GM23338 (cell line): Measurements from ENCODE around the gene SLC25A18. TPM values are rescaled to one million over a fixed set of nuclear protein-coding genes. Genes with fewer than 3 reads are reported as not detected.

ENCODE experiments used
- ATAC-seq: fragments of 200-7000 bp; cut with Tn5 transposase; 3 replicates; pipeline ENCODE4 v1.9.1; 2020
- DNase-seq: peaks from one replicate; pipeline ENCODE4 v3.0.0-alpha.2; 2015; ENCODE audit warnings: low spot score
- H2AFZ ChIP-seq: fragments of 200-600 bp; sonication (generic); 2 replicates; pipeline ENCODE4 v1.8.0; 2016; ENCODE audit warnings: antibody characterized with exemption, mild to moderate bottlenecking, moderate library complexity
- H3F3A ChIP-seq: fragments of 200-600 bp; sonication (generic); replicated peaks from 2 replicates; pipeline ENCODE4 v1.8.0; 2017; ENCODE audit warnings: antibody characterized with exemption, mixed run types, low read depth
- H3K27ac ChIP-seq: fragments of 200-600 bp; sonication (generic); 2 replicates; pipeline ENCODE4 v1.6.1; 2016; ENCODE audit warnings: low read depth
- H3K27me3 ChIP-seq: fragments of 200-600 bp; sonication (generic); 2 replicates; pipeline ENCODE4 v1.8.0; 2016; ENCODE audit warnings: mild to moderate bottlenecking, mixed run types, moderate library complexity; ENCODE audit not compliant: insufficient read depth
- H3K36me3 ChIP-seq: fragments of 200-600 bp; sonication (generic); 2 replicates; pipeline ENCODE4 v1.8.0; 2016; ENCODE audit warnings: mild to moderate bottlenecking; ENCODE audit not compliant: insufficient read depth
- H3K4me1 ChIP-seq: fragments of 200-600 bp; sonication (generic); 2 replicates; pipeline ENCODE4 v1.8.0; 2016; ENCODE audit warnings: mild to moderate bottlenecking, moderate library complexity; ENCODE audit not compliant: insufficient read depth
- H3K4me2 ChIP-seq: fragments of 200-600 bp; sonication (generic); 2 replicates; pipeline ENCODE4 v1.7.1; 2017; ENCODE audit warnings: mixed run types
- H3K4me3 ChIP-seq: fragments of 200-600 bp; sonication (generic); 2 replicates; pipeline ENCODE4 v1.6.1; 2016; ENCODE audit warnings: mixed run types
- H3K79me2 ChIP-seq: fragments of 200-600 bp; sonication (generic); replicated peaks from 2 replicates; pipeline ENCODE4 v1.8.0; 2017; ENCODE audit warnings: mild to moderate bottlenecking; ENCODE audit not compliant: insufficient read depth
- H3K9me2 ChIP-seq: fragments of 200-600 bp; sonication (generic); 2 replicates; pipeline ENCODE4 v1.8.0; 2017; ENCODE audit not compliant: insufficient read depth
- H4K20me1 ChIP-seq: fragments of 200-600 bp; sonication (generic); replicated peaks from 2 replicates; pipeline ENCODE4 v1.8.0; 2017; ENCODE audit warnings: mild to moderate bottlenecking; ENCODE audit not compliant: insufficient read depth
- H3K27ac Mint-ChIP-seq: 2 replicates; pipeline ENCODE4 v1.8.0; 2020; ENCODE audit warnings: inconsistent platforms, mild to moderate bottlenecking, moderate library complexity, mixed read lengths
- H3K27me3 Mint-ChIP-seq: 3 replicates; pipeline ENCODE4 v1.8.0; 2022; ENCODE audit warnings: low read depth, mild to moderate bottlenecking, moderate library complexity, mixed read lengths, inconsistent platforms; ENCODE audit not compliant: insufficient read depth, poor library complexity
- H3K36me3 Mint-ChIP-seq: 3 replicates; pipeline ENCODE4 v1.8.0; 2021; ENCODE audit warnings: low read depth, mild to moderate bottlenecking, inconsistent platforms, moderate library complexity, mixed read lengths
- H3K4me1 Mint-ChIP-seq: 3 replicates; pipeline ENCODE4 v1.8.0; 2020; ENCODE audit warnings: mild to moderate bottlenecking, inconsistent platforms, mixed read lengths
- H3K4me3 Mint-ChIP-seq: 3 replicates; pipeline ENCODE4 v1.8.0; 2021; ENCODE audit warnings: moderate library complexity, mild to moderate bottlenecking, inconsistent platforms, mixed read lengths
- H3K9me3 Mint-ChIP-seq: 3 replicates; pipeline ENCODE4 v1.8.0; 2020; ENCODE audit warnings: moderate library complexity, mild to moderate bottlenecking, inconsistent platforms, mixed read lengths
- CREB1 ChIP-seq: fragments of 250-450 bp; sonication (Bioruptor Pico); IDR thresholded peaks from 2 replicates; pipeline ENCODE4 v1.5.0; 2020; ENCODE audit warnings: low read depth, mild to moderate bottlenecking, moderate library complexity
- NANOG ChIP-seq: IDR thresholded peaks from 2 replicates; pipeline ENCODE4 v1.6.1; 2016; ENCODE audit warnings: antibody characterized with exemption, borderline replicate concordance
- STAT1 ChIP-seq: IDR thresholded peaks from one replicate; pipeline ENCODE4 v1.6.1; 2016; ENCODE audit warnings: antibody characterized with exemption; ENCODE audit not compliant: unreplicated experiment
- ZNF114 ChIP-seq: fragments of 250-450 bp; sonication (Bioruptor Pico); IDR thresholded peaks from 2 replicates; pipeline ENCODE4 v1.5.0; 2020; ENCODE audit warnings: mild to moderate bottlenecking, moderate library complexity
- ZNF331 ChIP-seq: fragments of 250-450 bp; sonication (Bioruptor Pico); IDR thresholded peaks from 2 replicates; pipeline ENCODE4 v1.5.0; 2020; ENCODE audit warnings: low read depth, mild to moderate bottlenecking, moderate library complexity
- polyA plus RNA-seq: library from polyadenylated mRNA; unstranded; fragments of >200 nt; fragmentation: Nextera tagmentation; extraction: Ambion mirVana; gene quantifications from 2 replicates; pipeline ENCODE4 v1.2.1, GENCODE V29; 2016
- total RNA-seq: library from RNA; depleted of rRNA; stranded (reverse); fragments of >200 nt; shearing (Covaris generic); gene quantifications from 2 replicates; pipeline ENCODE4 v1.2.3, GENCODE V29; 2014
- TF ChIP-seq, protein P1 (sequence below): IDR thresholded peaks from one replicate; pipeline ENCODE4 v1.6.1; 2018; ENCODE audit warnings: antibody characterized with exemption; ENCODE audit not compliant: unreplicated experiment
- TF ChIP-seq, protein P2 (sequence below): IDR thresholded peaks from 2 replicates; pipeline ENCODE4 v1.6.1; 2016; ENCODE audit warnings: antibody characterized with exemption
- TF ChIP-seq, protein P3 (sequence below), 2 experiments: fragments of 200-600 bp in 1 of 2; sonication (generic) in 1 of 2; conservative IDR thresholded peaks; 2 replicates each; pipeline versions ENCODE4 v1.5.1 to v1.6.1; 2016 to 2017; ENCODE audit warnings: antibody characterized with exemption in 2 of 2, low read depth in 2 of 2, mild to moderate bottlenecking in 2 of 2, moderate library complexity in 1 of 2

The SLC25A18 gene
- total and polyA plus RNA-seq, 2 experiments from 2014 or later = 1.2 to 1.9 TPM

DNA sequence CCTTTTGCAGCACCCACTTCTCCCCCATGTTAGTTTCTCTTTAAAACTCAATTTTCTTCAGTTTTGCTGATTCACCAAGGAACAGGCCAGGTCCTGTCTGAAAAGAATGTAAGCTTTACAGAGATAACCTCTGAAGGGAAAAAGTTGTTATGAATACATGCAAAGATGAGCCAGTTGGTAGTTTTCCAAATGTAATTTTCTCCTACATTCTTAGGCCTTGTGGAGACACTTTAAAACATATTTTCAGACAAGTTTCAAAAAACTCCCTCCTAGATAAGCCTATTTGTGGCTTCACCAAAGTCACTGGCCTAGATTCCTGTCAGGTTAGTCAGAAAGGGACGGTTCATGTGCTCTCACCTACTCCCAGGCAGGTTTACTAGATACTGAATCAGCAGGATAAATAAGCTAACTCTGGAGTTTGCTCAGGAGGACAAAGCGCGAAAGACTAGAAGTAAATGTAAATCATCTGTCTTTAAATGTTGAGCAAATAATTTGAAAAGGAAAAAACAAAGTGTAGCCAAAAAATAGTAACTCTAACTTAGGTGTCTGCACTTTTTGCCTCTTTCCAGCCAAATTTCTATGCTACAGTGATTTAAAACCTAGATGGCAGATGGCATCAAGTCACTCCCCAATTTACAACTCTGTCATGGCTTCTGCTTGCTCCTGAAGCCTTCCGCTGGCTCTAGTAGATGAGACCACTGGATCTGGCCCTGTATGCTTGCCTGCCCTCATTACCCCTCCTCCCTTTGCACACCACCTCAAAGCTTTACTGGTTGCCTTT is 70.1 kb downstream of the SLC25A18 start:
- Mint-ChIP-seq H3K27me3 (peaks cover 2% of the 10 kb centered on the region), H3K4me1 (peaks cover 12% of the 10 kb centered on the region), H3K36me3 (no peaks in the 10 kb centered on the region), H3K4me3 (no peak overlapping the region), H3K9me3 (no peaks in the 10 kb centered on the region), H3K27ac (peak overlapping the region; percentile 34)
- ATAC-seq = no peak
- Histone ChIP-seq H4K20me1 (no peaks in the 10 kb centered on the region), H3K4me1 (peaks cover 4% of the 10 kb centered on the region), H3K79me2 (peaks cover under 1% of the 10 kb centered on the region), H3K27ac (peak overlapping the region; percentile 35; the same call in 1 of the 2 replicates), H3K4me3 (no peak overlapping the region), H3F3A (peaks cover 10% of the 10 kb centered on the region; the same call in 1 of the 2 replicates), H2AFZ (no peak overlapping the region; the same call in 1 of the 2 replicates), H3K27me3 (no peaks in the 10 kb centered on the region), H3K36me3 (no peaks in the 10 kb centered on the region), H3K4me2 (no peak overlapping the region), H3K9me2 (no peaks in the 10 kb centered on the region)
- DNase-seq = peak; percentile 6
- TF ChIP-seq, protein P1, sequence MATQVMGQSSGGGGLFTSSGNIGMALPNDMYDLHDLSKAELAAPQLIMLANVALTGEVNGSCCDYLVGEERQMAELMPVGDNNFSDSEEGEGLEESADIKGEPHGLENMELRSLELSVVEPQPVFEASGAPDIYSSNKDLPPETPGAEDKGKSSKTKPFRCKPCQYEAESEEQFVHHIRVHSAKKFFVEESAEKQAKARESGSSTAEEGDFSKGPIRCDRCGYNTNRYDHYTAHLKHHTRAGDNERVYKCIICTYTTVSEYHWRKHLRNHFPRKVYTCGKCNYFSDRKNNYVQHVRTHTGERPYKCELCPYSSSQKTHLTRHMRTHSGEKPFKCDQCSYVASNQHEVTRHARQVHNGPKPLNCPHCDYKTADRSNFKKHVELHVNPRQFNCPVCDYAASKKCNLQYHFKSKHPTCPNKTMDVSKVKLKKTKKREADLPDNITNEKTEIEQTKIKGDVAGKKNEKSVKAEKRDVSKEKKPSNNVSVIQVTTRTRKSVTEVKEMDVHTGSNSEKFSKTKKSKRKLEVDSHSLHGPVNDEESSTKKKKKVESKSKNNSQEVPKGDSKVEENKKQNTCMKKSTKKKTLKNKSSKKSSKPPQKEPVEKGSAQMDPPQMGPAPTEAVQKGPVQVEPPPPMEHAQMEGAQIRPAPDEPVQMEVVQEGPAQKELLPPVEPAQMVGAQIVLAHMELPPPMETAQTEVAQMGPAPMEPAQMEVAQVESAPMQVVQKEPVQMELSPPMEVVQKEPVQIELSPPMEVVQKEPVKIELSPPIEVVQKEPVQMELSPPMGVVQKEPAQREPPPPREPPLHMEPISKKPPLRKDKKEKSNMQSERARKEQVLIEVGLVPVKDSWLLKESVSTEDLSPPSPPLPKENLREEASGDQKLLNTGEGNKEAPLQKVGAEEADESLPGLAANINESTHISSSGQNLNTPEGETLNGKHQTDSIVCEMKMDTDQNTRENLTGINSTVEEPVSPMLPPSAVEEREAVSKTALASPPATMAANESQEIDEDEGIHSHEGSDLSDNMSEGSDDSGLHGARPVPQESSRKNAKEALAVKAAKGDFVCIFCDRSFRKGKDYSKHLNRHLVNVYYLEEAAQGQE = no peak
- no peak for TF ChIP-seq NANOG
- TF ChIP-seq, protein P2, sequence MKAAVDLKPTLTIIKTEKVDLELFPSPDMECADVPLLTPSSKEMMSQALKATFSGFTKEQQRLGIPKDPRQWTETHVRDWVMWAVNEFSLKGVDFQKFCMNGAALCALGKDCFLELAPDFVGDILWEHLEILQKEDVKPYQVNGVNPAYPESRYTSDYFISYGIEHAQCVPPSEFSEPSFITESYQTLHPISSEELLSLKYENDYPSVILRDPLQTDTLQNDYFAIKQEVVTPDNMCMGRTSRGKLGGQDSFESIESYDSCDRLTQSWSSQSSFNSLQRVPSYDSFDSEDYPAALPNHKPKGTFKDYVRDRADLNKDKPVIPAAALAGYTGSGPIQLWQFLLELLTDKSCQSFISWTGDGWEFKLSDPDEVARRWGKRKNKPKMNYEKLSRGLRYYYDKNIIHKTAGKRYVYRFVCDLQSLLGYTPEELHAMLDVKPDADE = no peak
- TF ChIP-seq, protein P3, sequence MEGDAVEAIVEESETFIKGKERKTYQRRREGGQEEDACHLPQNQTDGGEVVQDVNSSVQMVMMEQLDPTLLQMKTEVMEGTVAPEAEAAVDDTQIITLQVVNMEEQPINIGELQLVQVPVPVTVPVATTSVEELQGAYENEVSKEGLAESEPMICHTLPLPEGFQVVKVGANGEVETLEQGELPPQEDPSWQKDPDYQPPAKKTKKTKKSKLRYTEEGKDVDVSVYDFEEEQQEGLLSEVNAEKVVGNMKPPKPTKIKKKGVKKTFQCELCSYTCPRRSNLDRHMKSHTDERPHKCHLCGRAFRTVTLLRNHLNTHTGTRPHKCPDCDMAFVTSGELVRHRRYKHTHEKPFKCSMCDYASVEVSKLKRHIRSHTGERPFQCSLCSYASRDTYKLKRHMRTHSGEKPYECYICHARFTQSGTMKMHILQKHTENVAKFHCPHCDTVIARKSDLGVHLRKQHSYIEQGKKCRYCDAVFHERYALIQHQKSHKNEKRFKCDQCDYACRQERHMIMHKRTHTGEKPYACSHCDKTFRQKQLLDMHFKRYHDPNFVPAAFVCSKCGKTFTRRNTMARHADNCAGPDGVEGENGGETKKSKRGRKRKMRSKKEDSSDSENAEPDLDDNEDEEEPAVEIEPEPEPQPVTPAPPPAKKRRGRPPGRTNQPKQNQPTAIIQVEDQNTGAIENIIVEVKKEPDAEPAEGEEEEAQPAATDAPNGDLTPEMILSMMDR (conservative IDR thresholded peaks at IDR 0.05; ENCODE audit: low read depth in 2 of 2) = no peak
- no peak for TF ChIP-seq ZNF331 (CRISPR knock-in tag)

DNA sequence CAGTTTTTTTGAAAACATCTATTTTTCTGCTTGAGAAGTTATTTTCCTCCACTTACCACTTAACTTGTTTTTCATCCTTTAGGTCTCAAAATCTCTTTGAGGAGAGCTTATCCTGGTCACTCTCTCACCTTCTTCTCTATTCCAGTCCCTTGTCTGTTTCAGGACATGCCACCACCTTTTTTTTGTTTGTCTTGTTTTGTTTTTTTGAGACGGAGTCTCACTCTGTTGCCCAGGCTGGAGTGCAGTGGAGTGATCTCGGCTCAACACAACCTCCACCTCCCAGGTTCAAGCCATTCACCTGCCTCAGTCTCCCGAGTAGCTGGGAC is 70.7 kb downstream of the SLC25A18 start:
- H3K4me2 ChIP-seq = no peak overlapping the region
- no peaks in the 10 kb centered on the region for H3K9me2 ChIP-seq
- no peaks in the 10 kb centered on the region for H4K20me1 ChIP-seq
- H2AFZ ChIP-seq = no peak overlapping the region
- no peaks in the 10 kb centered on the region for H3K79me2 ChIP-seq
- H3K9me3 Mint-ChIP-seq = no peaks in the 10 kb centered on the region
- ATAC-seq (no peak), DNase-seq (no peak)
- peaks cover 12% of the 10 kb centered on the region for H3K4me1 Mint-ChIP-seq
- no peak overlapping the region for H3K4me3 ChIP-seq
- H3K4me1 ChIP-seq = peaks cover 4% of the 10 kb centered on the region
- peaks cover 2% of the 10 kb centered on the region for H3K27me3 Mint-ChIP-seq
- peak overlapping the region; percentile 35; the same call in 1 of the 2 replicates for H3K27ac ChIP-seq
- H3K4me3 Mint-ChIP-seq = no peak overlapping the region
- peak overlapping the region; percentile 29; the same call in 1 of the 2 replicates for H3K27ac Mint-ChIP-seq
- peaks cover 10% of the 10 kb centered on the region; the same call in 1 of the 2 replicates for H3F3A ChIP-seq
- no peaks in the 10 kb centered on the region for H3K36me3 ChIP-seq
- no peaks in the 10 kb centered on the region for H3K36me3 Mint-ChIP-seq
- H3K27me3 ChIP-seq = no peaks in the 10 kb centered on the region
- no peak for TF ChIP-seq CREB1
- TF ChIP-seq ZNF114 = no peak
- TF ChIP-seq STAT1 = no peak
- TF ChIP-seq NANOG = no peak
- TF ChIP-seq ZNF331 (CRISPR knock-in tag) = no peak
